C4-2B (cell line): ENCODE data around the gene ING2.
A peak's percentile ranks its signal among the peaks of the same experiment; 100 is the strongest.

Source experiments
- CTCF ChIP-seq: fragments of 450-650 bp; conservative IDR thresholded peaks from 2 replicates; pipeline ENCODE4 v1.5.1; 2017; ENCODE audit warnings: mild to moderate bottlenecking
- ZFX ChIP-seq: fragments of 450-650 bp; IDR thresholded peaks from 2 replicates; pipeline ENCODE4 v1.6.1; 2017

GRCh38 chr4:183504064-183504929 is 561 bp upstream of the ING2 start:
- TF ChIP-seq CTCF = peak; percentile 42
- peak; percentile 72 for TF ChIP-seq ZFX
